Trophoblast cell (in vitro differentiated cells and primary cell): ENCODE data around the gene CLDN9.

ENCODE experiments used
- DNase-seq, 2 donors: peaks; one replicate each; pipeline ENCODE4 v3.0.0-alpha.2; 2016
- H2AFZ ChIP-seq: 2 replicates; pipeline ENCODE4 v1.6.1; 2013; ENCODE audit warnings: low read length, moderate library complexity, mild to moderate bottlenecking; ENCODE audit not compliant: insufficient read depth, poor library complexity
- H2AK5ac ChIP-seq: 2 replicates; pipeline ENCODE4 v1.6.1; 2013; ENCODE audit warnings: mild to moderate bottlenecking, low read length
- H2BK120ac ChIP-seq: 2 replicates; pipeline ENCODE4 v1.6.1; 2013; ENCODE audit warnings: low read length, mild to moderate bottlenecking, moderate library complexity; ENCODE audit not compliant: insufficient read depth, poor library complexity
- H2BK12ac ChIP-seq: 2 replicates; pipeline ENCODE4 v1.6.1; 2013; ENCODE audit warnings: mild to moderate bottlenecking, low read length, moderate library complexity
- H2BK5ac ChIP-seq: 2 replicates; pipeline ENCODE4 v1.6.1; 2013; ENCODE audit warnings: low read length, low read depth, moderate library complexity, mild to moderate bottlenecking; ENCODE audit not compliant: poor library complexity
- H3K14ac ChIP-seq: 2 replicates; pipeline ENCODE4 v1.6.1; 2013; ENCODE audit warnings: mild to moderate bottlenecking, low read length
- H3K18ac ChIP-seq: 2 replicates; pipeline ENCODE4 v1.6.1; 2013; ENCODE audit warnings: mild to moderate bottlenecking, low read length
- H3K23ac ChIP-seq: 2 replicates; pipeline ENCODE4 v1.6.1; 2013; ENCODE audit warnings: low read length
- H3K27ac ChIP-seq: 2 replicates; pipeline ENCODE4 v1.5.1; 2013; ENCODE audit warnings: low read depth, mild to moderate bottlenecking, inconsistent platforms, low read length, moderate library complexity
- H3K27me3 ChIP-seq: 2 replicates; pipeline ENCODE4 v1.6.1; 2013; ENCODE audit warnings: inconsistent platforms, mild to moderate bottlenecking, low read length, moderate library complexity; ENCODE audit not compliant: insufficient read depth
- H3K36me3 ChIP-seq, 2 experiments: 1 replicate in 1 of 2; 2 replicates in 1 of 2; pipeline ENCODE4 v1.6.1; 2013; ENCODE audit warnings: low read length in 2 of 2, mild to moderate bottlenecking in 2 of 2, moderate library complexity in 1 of 2; ENCODE audit not compliant: insufficient read depth in 2 of 2, control insufficient read depth in 1 of 2
- H3K4ac ChIP-seq: 2 replicates; pipeline ENCODE4 v1.6.1; 2013; ENCODE audit warnings: low read depth, mild to moderate bottlenecking, low read length, moderate library complexity
- H3K4me1 ChIP-seq, 2 experiments: 1 replicate in 1 of 2; 2 replicates in 1 of 2; pipeline ENCODE4 v1.6.1; 2013; ENCODE audit warnings: low read length in 2 of 2, mild to moderate bottlenecking in 2 of 2, moderate library complexity in 1 of 2; ENCODE audit not compliant: insufficient read depth in 2 of 2, control insufficient read depth in 1 of 2
- H3K4me2 ChIP-seq: 2 replicates; pipeline ENCODE4 v1.6.1; 2013; ENCODE audit warnings: inconsistent platforms, mild to moderate bottlenecking, low read length, moderate library complexity
- H3K4me3 ChIP-seq: 2 replicates; pipeline ENCODE4 v1.5.1; 2013; ENCODE audit warnings: mild to moderate bottlenecking, low read depth, low read length, inconsistent platforms
- H3K79me1 ChIP-seq: one replicate; pipeline ENCODE4 v1.6.1; 2013; ENCODE audit warnings: low read length
- H3K79me2 ChIP-seq: 2 replicates; pipeline ENCODE4 v1.6.1; 2013; ENCODE audit warnings: low read length, mild to moderate bottlenecking; ENCODE audit not compliant: control insufficient read depth, insufficient read depth, poor library complexity
- H3K9ac ChIP-seq: 2 replicates; pipeline ENCODE4 v1.6.1; 2013; ENCODE audit warnings: mild to moderate bottlenecking, low read length
- H3K9me3 ChIP-seq: 2 replicates; pipeline ENCODE4 v1.6.1; 2013; ENCODE audit warnings: low read depth, mild to moderate bottlenecking, control low read depth, inconsistent platforms, low read length; ENCODE audit not compliant: insufficient read depth
- H4K12ac ChIP-seq: 2 replicates; pipeline ENCODE4 v1.6.1; 2013; ENCODE audit warnings: low read depth, mild to moderate bottlenecking, low read length, moderate library complexity
- H4K8ac ChIP-seq: 2 replicates; pipeline ENCODE4 v1.6.1; 2013; ENCODE audit warnings: low read depth, mild to moderate bottlenecking, low read length, moderate library complexity
- H4K91ac ChIP-seq: one replicate; pipeline ENCODE4 v1.6.1; 2013; ENCODE audit warnings: low read depth, mild to moderate bottlenecking, low read length, moderate library complexity
- WGBS: extraction: QIAGEN DNeasy Blood & Tissue Kit; methylation state at CpG from one replicate; pipeline ENCODE4 v1.1.7; 2013; ENCODE audit warnings: missing lambda C conversion rate; ENCODE audit not compliant: insufficient read length, insufficient coverage; ENCODE audit errors: extremely low coverage; 5-methylcytosine and 5-hydroxymethylcytosine counted together

The CLDN9 gene

GRCh38 chr16:3003582-3004270, 9.0 kb upstream of the CLDN9 start:
- H3K27ac ChIP-seq, result no peak overlapping the region
- H3K27me3 ChIP-seq, result no peaks in the 10 kb centered on the region
- peak overlapping the region; percentile 87 for H3K4me2 ChIP-seq
- no peak overlapping the region for H3K9ac ChIP-seq
- peak overlapping the region; percentile 72 for H3K4me3 ChIP-seq
- H3K4ac ChIP-seq, result no peak overlapping the region
- WGBS, result no CpG with 5 or more reads among the region's 58 CpGs
- H4K91ac ChIP-seq, result peak overlapping the region; percentile 63
- no peak overlapping the region for H4K8ac ChIP-seq
- no peak overlapping the region for H3K23ac ChIP-seq
- H3K18ac ChIP-seq, result no peak overlapping the region
- peak; percentile 99 to 100 for DNase-seq
- H3K36me3 ChIP-seq, result no peaks in the 10 kb centered on the region
- H2BK5ac ChIP-seq, result no peak overlapping the region
- peaks cover 22 to 27% of the 10 kb centered on the region in 2 experiments for H3K4me1 ChIP-seq
- no peak overlapping the region for H2BK12ac ChIP-seq
- peaks cover 4% of the 10 kb centered on the region for H3K79me2 ChIP-seq
- no peak overlapping the region for H2BK120ac ChIP-seq
- H2AFZ ChIP-seq, result peak overlapping the region; percentile 21
- no peak overlapping the region for H3K14ac ChIP-seq
- no peaks in the 10 kb centered on the region for H3K9me3 ChIP-seq
- H2AK5ac ChIP-seq, result no peak overlapping the region
- H4K12ac ChIP-seq, result no peak overlapping the region
- H3K79me1 ChIP-seq, result peaks cover 17% of the 10 kb centered on the region

GRCh38 chr16:3004319-3004718, 8.4 kb upstream of the CLDN9 start:
- H3K18ac ChIP-seq, result no peak overlapping the region
- H2BK120ac ChIP-seq, result no peak overlapping the region
- peak overlapping the region; percentile 87 for H3K4me2 ChIP-seq
- WGBS, result no CpG with 5 or more reads among the region's 67 CpGs
- no peak overlapping the region for H4K8ac ChIP-seq
- H3K14ac ChIP-seq, result no peak overlapping the region
- peaks cover 23% of the 10 kb centered on the region for H3K79me1 ChIP-seq
- H3K23ac ChIP-seq, result no peak overlapping the region
- no peak overlapping the region for H2AK5ac ChIP-seq
- peak in 1 of 2 donors; percentile 35 for DNase-seq
- no peak overlapping the region for H3K9ac ChIP-seq
- H3K4ac ChIP-seq, result no peak overlapping the region
- H4K91ac ChIP-seq, result peak overlapping the region; percentile 63
- H3K27ac ChIP-seq, result peak overlapping the region; percentile 31
- peak overlapping the region; percentile 72 for H3K4me3 ChIP-seq
- no peak overlapping the region for H4K12ac ChIP-seq
- no peaks in the 10 kb centered on the region for H3K9me3 ChIP-seq
- H3K4me1 ChIP-seq, result peaks cover 24 to 32% of the 10 kb centered on the region in 2 experiments
- H2BK12ac ChIP-seq, result no peak overlapping the region
- peak overlapping the region; percentile 44 for H2AFZ ChIP-seq
- no peaks in the 10 kb centered on the region for H3K27me3 ChIP-seq
- H3K79me2 ChIP-seq, result peaks cover 4% of the 10 kb centered on the region
- no peaks in the 10 kb centered on the region for H3K36me3 ChIP-seq
- H2BK5ac ChIP-seq, result no peak overlapping the region

DNA sequence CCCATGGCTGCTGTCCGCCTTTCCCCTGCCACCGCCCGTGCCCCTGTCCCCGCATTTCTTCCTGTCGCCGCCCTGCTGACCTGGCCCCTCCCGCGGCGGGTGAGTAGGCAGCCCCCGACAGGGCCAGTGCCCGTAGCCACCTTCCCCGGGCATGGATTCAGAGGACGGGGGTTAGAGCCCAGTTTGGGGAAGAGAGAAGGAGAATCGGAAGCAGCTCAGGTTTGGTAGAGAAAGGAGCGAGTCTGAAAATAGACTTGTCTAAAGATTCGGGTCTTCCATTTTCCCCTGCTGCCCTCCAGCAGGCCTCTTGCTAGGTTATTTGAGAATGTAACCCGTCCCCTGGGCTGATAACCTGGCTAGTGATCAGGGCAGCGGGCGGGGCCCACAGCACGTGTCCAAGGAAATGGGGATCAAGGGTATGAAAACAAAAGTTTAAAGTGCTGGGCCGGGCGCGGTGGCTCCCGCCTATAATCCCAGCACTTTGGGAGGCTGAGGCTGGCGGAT, 7.9 kb upstream of the CLDN9 start:
- Histone ChIP-seq H4K12ac (no peak overlapping the region), H3K27me3 (no peaks in the 10 kb centered on the region), H3K18ac (no peak overlapping the region), H2BK5ac (peak overlapping the region; percentile 66), H2BK120ac (no peak overlapping the region), H2AK5ac (no peak overlapping the region), H3K79me2 (peaks cover 4% of the 10 kb centered on the region), H4K91ac (peak overlapping the region; percentile 32), H2BK12ac (no peak overlapping the region), H4K8ac (peak overlapping the region; percentile 52), H3K14ac (no peak overlapping the region), H3K9me3 (no peaks in the 10 kb centered on the region), H3K4me2 (peak overlapping the region; percentile 71), H3K23ac (no peak overlapping the region), H2AFZ (no peak overlapping the region), H3K4me3 (peak overlapping the region; percentile 60), H3K4me1 (peaks cover 24 to 34% of the 10 kb centered on the region in 2 experiments), H3K9ac (peak overlapping the region; percentile 4), H3K27ac (peak overlapping the region; percentile 31), H3K79me1 (peaks cover 27% of the 10 kb centered on the region), H3K4ac (no peak overlapping the region), H3K36me3 (no peaks in the 10 kb centered on the region)
- peak; percentile 33 to 58 for DNase-seq
- WGBS, result no CpG with 5 or more reads among the region's 25 CpGs

GRCh38 chr16:3007059-3007956, 5.4 kb upstream of the CLDN9 start:
- H2BK120ac ChIP-seq, result peak overlapping the region; percentile 87
- WGBS, result no CpG with 5 or more reads among the region's 13 CpGs

More at GRCh38 chr16:3007059-3007956, 5.4 kb upstream of the CLDN9 start:
- Histone ChIP-seq H4K91ac (peak overlapping the region; percentile 98), H3K79me1 (peaks cover 42% of the 10 kb centered on the region), H3K4me1 (peaks cover 33 to 51% of the 10 kb centered on the region in 2 experiments), H3K4me2 (peak overlapping the region; percentile 45), H2AK5ac (peak overlapping the region; percentile 89), H3K36me3 (no peaks in the 10 kb centered on the region), H3K27me3 (no peaks in the 10 kb centered on the region), H3K18ac (peak overlapping the region; percentile 89), H2BK12ac (peak overlapping the region; percentile 85), H3K4ac (peak overlapping the region; percentile 55), H2AFZ (peak overlapping the region; percentile 50), H3K9me3 (no peaks in the 10 kb centered on the region), H4K8ac (peak overlapping the region; percentile 72), H3K14ac (peak overlapping the region; percentile 78), H3K23ac (no peak overlapping the region), H3K79me2 (peaks cover 9% of the 10 kb centered on the region), H3K9ac (no peak overlapping the region), H2BK5ac (peak overlapping the region; percentile 98), H3K4me3 (no peak overlapping the region), H4K12ac (peak overlapping the region; percentile 38), H3K27ac (peak overlapping the region; percentile 100)
- DNase-seq, result no peak
